ENCODE data around the gene CEP112.
A peak's percentile ranks its signal among the peaks of the same experiment; 100 is the strongest.

The CEP112 gene

DNA sequence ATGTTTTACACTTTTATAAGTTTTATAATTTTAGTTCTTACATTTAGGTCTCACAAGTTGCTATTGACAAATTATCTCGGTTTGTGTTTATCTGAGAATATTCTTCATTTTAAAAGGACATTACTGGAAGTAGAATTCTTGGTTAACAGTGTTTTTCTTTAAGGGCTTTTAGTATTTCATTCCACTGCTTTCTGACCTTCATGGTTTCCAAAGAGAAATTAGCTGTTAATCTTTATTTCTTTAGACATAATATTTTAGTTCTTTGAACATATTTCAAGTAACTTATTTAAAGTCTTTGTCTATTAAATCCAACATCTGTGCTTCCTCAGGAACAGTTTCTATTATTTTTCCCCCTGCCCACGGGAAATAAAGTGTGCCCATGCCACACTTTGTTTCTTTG lies 390.4 kb downstream of the CEP112 start:
- no peak for TF ChIP-seq CTCF (IDR thresholded peaks at IDR 0.05; ENCODE audit: low read depth, low read length, missing control alignments)
- no peak overlapping the region for H3K4me3 ChIP-seq (replicated peaks; ENCODE audit: low read depth, low read length)
- no peak for DNase-seq (ENCODE audit: extremely low read depth, low read depth)

- no peak for DNase-seq (ENCODE audit: extremely low read depth, low read depth)
- no peak overlapping the region for H3K4me3 ChIP-seq (replicated peaks; ENCODE audit: low read depth, low read length)
- no peak for TF ChIP-seq CTCF (IDR thresholded peaks at IDR 0.05; ENCODE audit: low read depth, low read length, missing control alignments)
These were observed 391.3 kb downstream of the CEP112 start for GRCh38 chr17:65800655-65801054.

- no peak for DNase-seq (ENCODE audit: extremely low read depth, low read depth)
- no peak overlapping the region for H3K4me3 ChIP-seq (replicated peaks; ENCODE audit: low read depth, low read length)
- no peak for TF ChIP-seq CTCF (IDR thresholded peaks at IDR 0.05; ENCODE audit: low read depth, low read length, missing control alignments)
These were observed 392.1 kb downstream of the CEP112 start for GRCh38 chr17:65799869-65800268.

- TF ChIP-seq CTCF (IDR thresholded peaks at IDR 0.05; ENCODE audit: low read depth, low read length, missing control alignments), result no peak
- DNase-seq (ENCODE audit: extremely low read depth, low read depth), result no peak
- H3K4me3 ChIP-seq (replicated peaks; ENCODE audit: low read depth, low read length), result no peak overlapping the region
These were observed 392.5 kb downstream of the CEP112 start for GRCh38 chr17:65799454-65799853.

GRCh38 chr17:65797809-65798208 lies 394.1 kb downstream of the CEP112 start:
- peak; percentile 39 for TF ChIP-seq CTCF (IDR thresholded peaks at IDR 0.05; ENCODE audit: low read depth, low read length, missing control alignments)
- no peak for DNase-seq (ENCODE audit: extremely low read depth, low read depth)
- no peak overlapping the region for H3K4me3 ChIP-seq (replicated peaks; ENCODE audit: low read depth, low read length)

GRCh38 chr17:65797101-65797500 lies 394.8 kb downstream of the CEP112 start:
- no peak overlapping the region for H3K4me3 ChIP-seq (replicated peaks; ENCODE audit: low read depth, low read length)
- TF ChIP-seq CTCF (IDR thresholded peaks at IDR 0.05; ENCODE audit: low read depth, low read length, missing control alignments), result no peak
- no peak for DNase-seq (ENCODE audit: extremely low read depth, low read depth)

GRCh38 chr17:65794572-65794971 lies 397.4 kb downstream of the CEP112 start:
- no peak for DNase-seq (ENCODE audit: extremely low read depth, low read depth)
- H3K4me3 ChIP-seq (replicated peaks; ENCODE audit: low read depth, low read length), result no peak overlapping the region
- peak; percentile 49 for TF ChIP-seq CTCF (IDR thresholded peaks at IDR 0.05; ENCODE audit: low read depth, low read length, missing control alignments)
